Smooth muscle cell (in vitro differentiated cells): ENCODE results near the gene PSKH1. TPM values are rescaled to one million over a fixed set of nuclear protein-coding genes. Genes with fewer than 3 reads are reported as not detected.

Experiments used
- DNase-seq: peaks from one replicate; lab custom pipeline; 2025; ENCODE audit not compliant: unreplicated experiment; lab: John Stamatoyannopoulos, UW
- H2AFZ ChIP-seq: fragments of 200-600 bp; sonication (generic); 2 replicates; pipeline ENCODE4 v1.6.0; 2016; ENCODE audit warnings: antibody characterized with exemption, low read depth, mild to moderate bottlenecking
- H3F3A ChIP-seq: fragments of 200-600 bp; sonication (generic); 2 replicates; pipeline ENCODE4 v1.6.0; 2017; ENCODE audit warnings: antibody characterized with exemption, low read depth
- H3K27ac ChIP-seq: fragments of 200-600 bp; sonication (generic); 2 replicates; pipeline ENCODE4 v1.5.1; 2016; ENCODE audit warnings: low read depth, mild to moderate bottlenecking
- H3K27me3 ChIP-seq: fragments of 200-600 bp; sonication (generic); 2 replicates; pipeline ENCODE4 v1.6.1; 2016; ENCODE audit warnings: low read depth, mild to moderate bottlenecking
- H3K36me3 ChIP-seq: fragments of 200-600 bp; sonication (generic); 2 replicates; pipeline ENCODE4 v1.5.1; 2016; ENCODE audit warnings: low read depth
- H3K4me1 ChIP-seq: fragments of 200-600 bp; sonication (generic); 2 replicates; pipeline ENCODE4 v1.5.1; 2016; ENCODE audit warnings: low read depth
- H3K4me2 ChIP-seq: fragments of 200-600 bp; sonication (generic); 2 replicates; pipeline ENCODE4 v1.6.0; 2016; ENCODE audit warnings: mild to moderate bottlenecking
- H3K4me3 ChIP-seq: fragments of 200-600 bp; sonication (generic); 2 replicates; pipeline ENCODE4 v1.5.1; 2016; ENCODE audit warnings: mild to moderate bottlenecking
- H3K79me2 ChIP-seq: fragments of 200-600 bp; sonication (generic); 2 replicates; pipeline ENCODE4 v1.6.0; 2016; ENCODE audit warnings: low read depth, mild to moderate bottlenecking
- H3K9ac ChIP-seq: fragments of 200-600 bp; sonication (generic); 2 replicates; pipeline ENCODE4 v1.6.0; 2016; ENCODE audit warnings: low read depth
- H3K9me3 ChIP-seq: fragments of 200-600 bp; sonication (generic); replicated peaks from 2 replicates; pipeline ENCODE4 v1.5.1; 2016; ENCODE audit warnings: low read depth
- H4K20me1 ChIP-seq: fragments of 200-600 bp; sonication (generic); 2 replicates; pipeline ENCODE4 v1.6.0; 2016; ENCODE audit warnings: low read depth
- WGBS: methylation state at CpG from one replicate; pipeline ENCODE4 v1.1.7; 2016; ENCODE audit warnings: low lambda C conversion rate; 5-methylcytosine and 5-hydroxymethylcytosine counted together
- polyA plus RNA-seq: library from polyadenylated mRNA; unstranded; fragments of >200 nt; fragmentation: Nextera tagmentation; extraction: Ambion mirVana; gene quantifications from 2 replicates; pipeline ENCODE4 v1.2.1, GENCODE V29; 2016
- total RNA-seq: library from RNA; depleted of rRNA; stranded (reverse); fragments of >200 nt; gene quantifications from 2 replicates; pipeline ENCODE4 v1.2.3, GENCODE V29; 2014
- TF ChIP-seq, protein P1 (sequence below): fragments of 200-600 bp; sonication (generic); IDR thresholded peaks from 2 replicates; pipeline ENCODE4 v1.5.1; 2017; ENCODE audit warnings: borderline replicate concordance, mild to moderate bottlenecking, antibody characterized with exemption; ENCODE audit not compliant: insufficient read depth, poor library complexity, severe bottlenecking

The PSKH1 gene
- total and polyA plus RNA-seq, 2 experiments from 2014 or later: 15.3 to 36.0 TPM

- no peak overlapping the region for H3K4me3 ChIP-seq
- no peak for DNase-seq
- no peak overlapping the region for H3K4me2 ChIP-seq
- H3K9me3 ChIP-seq: no peaks in the 10 kb centered on the region
- peaks cover 5% of the 10 kb centered on the region for H3K4me1 ChIP-seq
- no peaks in the 10 kb centered on the region for H3K36me3 ChIP-seq
- no peaks in the 10 kb centered on the region for H3K27me3 ChIP-seq
- H3K9ac ChIP-seq: no peak overlapping the region
- peaks cover 13% of the 10 kb centered on the region for H3K79me2 ChIP-seq
- H3K27ac ChIP-seq: no peak overlapping the region
- peaks cover 28% of the 10 kb centered on the region for H4K20me1 ChIP-seq
- TF ChIP-seq, protein P1, sequence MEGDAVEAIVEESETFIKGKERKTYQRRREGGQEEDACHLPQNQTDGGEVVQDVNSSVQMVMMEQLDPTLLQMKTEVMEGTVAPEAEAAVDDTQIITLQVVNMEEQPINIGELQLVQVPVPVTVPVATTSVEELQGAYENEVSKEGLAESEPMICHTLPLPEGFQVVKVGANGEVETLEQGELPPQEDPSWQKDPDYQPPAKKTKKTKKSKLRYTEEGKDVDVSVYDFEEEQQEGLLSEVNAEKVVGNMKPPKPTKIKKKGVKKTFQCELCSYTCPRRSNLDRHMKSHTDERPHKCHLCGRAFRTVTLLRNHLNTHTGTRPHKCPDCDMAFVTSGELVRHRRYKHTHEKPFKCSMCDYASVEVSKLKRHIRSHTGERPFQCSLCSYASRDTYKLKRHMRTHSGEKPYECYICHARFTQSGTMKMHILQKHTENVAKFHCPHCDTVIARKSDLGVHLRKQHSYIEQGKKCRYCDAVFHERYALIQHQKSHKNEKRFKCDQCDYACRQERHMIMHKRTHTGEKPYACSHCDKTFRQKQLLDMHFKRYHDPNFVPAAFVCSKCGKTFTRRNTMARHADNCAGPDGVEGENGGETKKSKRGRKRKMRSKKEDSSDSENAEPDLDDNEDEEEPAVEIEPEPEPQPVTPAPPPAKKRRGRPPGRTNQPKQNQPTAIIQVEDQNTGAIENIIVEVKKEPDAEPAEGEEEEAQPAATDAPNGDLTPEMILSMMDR: no peak
- no peaks in the 10 kb centered on the region for H3F3A ChIP-seq
- no peak overlapping the region for H2AFZ ChIP-seq
- 98% methylated on average over 13 of the region's 13 CpGs for WGBS
These were observed 12.5 kb upstream of the PSKH1 start for GRCh38 chr16:67880584-67880983.

- Histone ChIP-seq H3F3A (no peaks in the 10 kb centered on the region), H3K27ac (no peak overlapping the region), H3K27me3 (no peaks in the 10 kb centered on the region), H3K4me2 (no peak overlapping the region), H2AFZ (no peak overlapping the region), H3K9me3 (no peaks in the 10 kb centered on the region), H3K9ac (no peak overlapping the region), H3K4me3 (no peak overlapping the region), H3K4me1 (peaks cover 5% of the 10 kb centered on the region), H3K79me2 (peaks cover 5% of the 10 kb centered on the region), H4K20me1 (peaks cover 18% of the 10 kb centered on the region), H3K36me3 (no peaks in the 10 kb centered on the region)
- WGBS: 95% methylated on average over 21 of the region's 21 CpGs
- DNase-seq: no peak
- TF ChIP-seq, protein P1: no peak
These were observed 11.4 kb upstream of the PSKH1 start for GRCh38 chr16:67881621-67882161.

GRCh38 chr16:67882374-67883145 is 10.5 kb upstream of the PSKH1 start:
- Histone ChIP-seq H2AFZ (no peak overlapping the region), H4K20me1 (peaks cover 16% of the 10 kb centered on the region), H3K4me3 (no peak overlapping the region), H3K4me2 (no peak overlapping the region), H3K4me1 (peaks cover 5% of the 10 kb centered on the region), H3K36me3 (no peaks in the 10 kb centered on the region), H3K9ac (no peak overlapping the region), H3K79me2 (no peaks in the 10 kb centered on the region), H3K9me3 (no peaks in the 10 kb centered on the region), H3K27ac (no peak overlapping the region), H3K27me3 (no peaks in the 10 kb centered on the region), H3F3A (no peaks in the 10 kb centered on the region)
- TF ChIP-seq, protein P1: no peak
- no peak for DNase-seq
- WGBS: 95% methylated on average over 18 of the region's 18 CpGs
